Testis (tissue), 2 donors: ENCODE data around the gene SLC25A45.

ENCODE experiments used
- POLR2A ChIP-seq: fragments of 450-650 bp; IDR thresholded peaks from one replicate; pipeline ENCODE4 v1.6.1; 2017; ENCODE audit warnings: antibody characterized with exemption, mild to moderate bottlenecking, moderate library complexity
- TF ChIP-seq, protein P1 (sequence below), 3 experiments: fragments of 450-650 bp in 2 of 3; fragments of 200-600 bp in 1 of 3; sonication (generic) in 1 of 3; IDR thresholded peaks; one replicate each; pipeline ENCODE4 v1.5.1; 2016 to 2019; ENCODE audit warnings: antibody characterized with exemption in 3 of 3, mild to moderate bottlenecking in 2 of 3, moderate library complexity in 1 of 3

DNA sequence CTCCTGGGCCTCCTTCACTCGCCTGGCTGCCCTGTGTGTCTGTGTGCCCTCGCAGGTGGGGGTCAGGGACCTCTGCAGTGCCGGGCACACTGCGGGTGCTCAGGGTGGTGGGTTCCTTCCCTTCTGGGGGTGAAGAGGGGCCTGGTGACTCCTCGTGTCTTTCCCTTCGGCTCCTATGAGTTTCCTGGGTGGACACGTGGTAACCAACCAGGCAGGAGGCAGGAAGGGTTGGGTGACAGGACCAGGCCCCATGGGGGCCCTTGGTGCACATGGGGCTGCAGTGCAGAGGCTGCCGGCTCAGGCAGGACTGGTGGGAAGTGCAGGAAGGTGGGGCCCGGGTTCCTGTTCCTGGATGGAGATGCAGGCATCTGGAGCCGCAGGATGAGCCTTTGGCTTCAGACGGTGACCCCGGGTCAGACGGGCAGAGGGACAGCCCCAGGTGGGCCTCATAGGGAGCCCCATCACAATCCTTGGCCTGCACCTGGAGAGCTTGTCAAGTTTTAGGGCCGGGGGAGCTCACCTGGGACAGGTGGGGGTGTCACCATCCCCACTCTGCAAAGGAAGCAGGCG is 13.6 kb upstream of the SLC25A45 start:
- no peak for TF ChIP-seq POLR2A
- TF ChIP-seq, protein P1, sequence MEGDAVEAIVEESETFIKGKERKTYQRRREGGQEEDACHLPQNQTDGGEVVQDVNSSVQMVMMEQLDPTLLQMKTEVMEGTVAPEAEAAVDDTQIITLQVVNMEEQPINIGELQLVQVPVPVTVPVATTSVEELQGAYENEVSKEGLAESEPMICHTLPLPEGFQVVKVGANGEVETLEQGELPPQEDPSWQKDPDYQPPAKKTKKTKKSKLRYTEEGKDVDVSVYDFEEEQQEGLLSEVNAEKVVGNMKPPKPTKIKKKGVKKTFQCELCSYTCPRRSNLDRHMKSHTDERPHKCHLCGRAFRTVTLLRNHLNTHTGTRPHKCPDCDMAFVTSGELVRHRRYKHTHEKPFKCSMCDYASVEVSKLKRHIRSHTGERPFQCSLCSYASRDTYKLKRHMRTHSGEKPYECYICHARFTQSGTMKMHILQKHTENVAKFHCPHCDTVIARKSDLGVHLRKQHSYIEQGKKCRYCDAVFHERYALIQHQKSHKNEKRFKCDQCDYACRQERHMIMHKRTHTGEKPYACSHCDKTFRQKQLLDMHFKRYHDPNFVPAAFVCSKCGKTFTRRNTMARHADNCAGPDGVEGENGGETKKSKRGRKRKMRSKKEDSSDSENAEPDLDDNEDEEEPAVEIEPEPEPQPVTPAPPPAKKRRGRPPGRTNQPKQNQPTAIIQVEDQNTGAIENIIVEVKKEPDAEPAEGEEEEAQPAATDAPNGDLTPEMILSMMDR (IDR thresholded peaks at IDR 0.05) = no peak
